RWPE2 (cell line): Measurements from ENCODE around the gene CEP128.

ENCODE experiments used
- ATAC-seq: fragments of 200-7000 bp; cut with Tn5 transposase; 3 replicates; pipeline ENCODE4 v1.9.1; 2021; ENCODE audit warnings: low read depth
- DNase-seq: peaks from one replicate; pipeline ENCODE4 v3.0.0-alpha.2; 2020; ENCODE audit warnings: low spot score
- H3K27ac ChIP-seq: fragments of 450-650 bp; 2 replicates; pipeline ENCODE4 v1.5.1; 2017; ENCODE audit warnings: mild to moderate bottlenecking; ENCODE audit not compliant: poor library complexity, severe bottlenecking
- H3K27me3 ChIP-seq: fragments of 250-450 bp; sonication (Bioruptor Pico); 2 replicates; pipeline ENCODE4 v1.5.1; 2021; ENCODE audit warnings: mild to moderate bottlenecking, moderate library complexity; ENCODE audit not compliant: insufficient read depth, poor library complexity, severe bottlenecking
- H3K36me3 ChIP-seq: fragments of 250-450 bp; sonication (Bioruptor Pico); 2 replicates; pipeline ENCODE4 v1.5.1; 2020; ENCODE audit warnings: low read depth, mild to moderate bottlenecking, moderate library complexity
- H3K4me1 ChIP-seq: fragments of 250-450 bp; sonication (Bioruptor Pico); 2 replicates; pipeline ENCODE4 v1.5.1; 2021; ENCODE audit warnings: mild to moderate bottlenecking, moderate library complexity; ENCODE audit not compliant: insufficient read depth, poor library complexity, severe bottlenecking
- H3K4me3 ChIP-seq: fragments of 250-450 bp; sonication (Bioruptor Pico); 2 replicates; pipeline ENCODE4 v1.5.1; 2021; ENCODE audit warnings: mild to moderate bottlenecking, moderate library complexity; ENCODE audit not compliant: severe bottlenecking
- H3K9me3 ChIP-seq: fragments of 250-450 bp; sonication (Bioruptor Pico); 2 replicates; pipeline ENCODE4 v1.5.1; 2021; ENCODE audit warnings: mild to moderate bottlenecking, moderate library complexity; ENCODE audit not compliant: severe bottlenecking
- TF ChIP-seq, protein P1 (sequence below): fragments of 450-650 bp; IDR thresholded peaks from one replicate; pipeline ENCODE4 v1.5.1; 2017; ENCODE audit warnings: mild to moderate bottlenecking, moderate library complexity; ENCODE audit not compliant: poor library complexity, severe bottlenecking

The CEP128 gene

DNA sequence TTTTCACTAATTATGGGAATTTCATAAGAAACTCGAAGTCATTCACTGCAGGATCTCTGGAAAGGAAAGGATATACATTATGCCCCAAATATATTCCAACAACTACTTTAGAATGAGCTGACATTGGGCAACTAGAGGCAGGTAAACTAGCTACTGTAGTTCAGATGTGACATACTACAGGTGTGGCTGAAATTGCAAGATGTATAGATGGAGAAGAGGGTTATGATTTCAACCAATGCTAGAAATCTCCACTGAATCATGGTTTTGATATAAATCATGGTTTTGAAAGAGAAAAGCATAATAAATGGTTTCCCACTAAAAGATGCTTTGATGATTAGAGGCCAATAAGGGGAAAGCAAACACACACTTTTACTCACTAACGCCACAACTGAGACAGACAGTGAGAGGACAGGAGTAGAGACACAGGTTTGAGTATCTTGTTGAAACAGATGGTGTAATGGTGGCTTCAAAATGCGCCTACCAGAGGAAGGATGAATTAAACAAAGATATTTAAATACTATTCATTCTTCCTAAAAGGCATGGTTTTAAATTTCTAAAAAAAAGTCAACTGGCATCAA is 434.2 kb downstream of the CEP128 start:
- TF ChIP-seq, protein P1, sequence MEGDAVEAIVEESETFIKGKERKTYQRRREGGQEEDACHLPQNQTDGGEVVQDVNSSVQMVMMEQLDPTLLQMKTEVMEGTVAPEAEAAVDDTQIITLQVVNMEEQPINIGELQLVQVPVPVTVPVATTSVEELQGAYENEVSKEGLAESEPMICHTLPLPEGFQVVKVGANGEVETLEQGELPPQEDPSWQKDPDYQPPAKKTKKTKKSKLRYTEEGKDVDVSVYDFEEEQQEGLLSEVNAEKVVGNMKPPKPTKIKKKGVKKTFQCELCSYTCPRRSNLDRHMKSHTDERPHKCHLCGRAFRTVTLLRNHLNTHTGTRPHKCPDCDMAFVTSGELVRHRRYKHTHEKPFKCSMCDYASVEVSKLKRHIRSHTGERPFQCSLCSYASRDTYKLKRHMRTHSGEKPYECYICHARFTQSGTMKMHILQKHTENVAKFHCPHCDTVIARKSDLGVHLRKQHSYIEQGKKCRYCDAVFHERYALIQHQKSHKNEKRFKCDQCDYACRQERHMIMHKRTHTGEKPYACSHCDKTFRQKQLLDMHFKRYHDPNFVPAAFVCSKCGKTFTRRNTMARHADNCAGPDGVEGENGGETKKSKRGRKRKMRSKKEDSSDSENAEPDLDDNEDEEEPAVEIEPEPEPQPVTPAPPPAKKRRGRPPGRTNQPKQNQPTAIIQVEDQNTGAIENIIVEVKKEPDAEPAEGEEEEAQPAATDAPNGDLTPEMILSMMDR = no peak
- ATAC-seq (no peak), DNase-seq (no peak)
- Histone ChIP-seq H3K36me3 (peaks cover 18% of the 10 kb centered on the region; the same call in 1 of the 2 replicates), H3K27me3 (no peaks in the 10 kb centered on the region), H3K4me1 (no peaks in the 10 kb centered on the region), H3K27ac (no peak overlapping the region), H3K4me3 (no peak overlapping the region), H3K9me3 (no peaks in the 10 kb centered on the region)

DNA sequence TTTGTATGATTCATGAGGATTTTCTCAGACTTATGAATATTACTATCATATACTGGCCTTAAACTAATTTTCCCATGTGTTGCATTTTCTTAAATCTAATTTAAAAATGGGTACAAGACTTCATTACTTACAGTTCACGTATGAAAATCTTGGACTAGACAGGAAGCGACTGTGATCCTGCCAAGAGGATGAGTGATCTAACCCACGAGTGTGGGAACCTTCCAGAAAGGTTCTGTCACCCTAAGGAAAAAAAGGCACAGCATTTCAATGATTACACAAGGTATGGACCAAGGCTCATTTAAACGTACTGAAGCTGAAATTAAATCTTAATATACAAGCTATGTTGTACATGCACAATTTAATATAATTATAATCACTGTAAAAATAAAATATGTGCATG is 436.8 kb downstream of the CEP128 start:
- H3K36me3 ChIP-seq = peaks cover 18% of the 10 kb centered on the region; the same call in 1 of the 2 replicates
- no peaks in the 10 kb centered on the region for H3K4me1 ChIP-seq
- H3K4me3 ChIP-seq = no peak overlapping the region
- DNase-seq (no peak), ATAC-seq (no peak)
- TF ChIP-seq, protein P1 = no peak
- no peaks in the 10 kb centered on the region for H3K27me3 ChIP-seq
- H3K27ac ChIP-seq = no peak overlapping the region
- no peaks in the 10 kb centered on the region for H3K9me3 ChIP-seq

DNA sequence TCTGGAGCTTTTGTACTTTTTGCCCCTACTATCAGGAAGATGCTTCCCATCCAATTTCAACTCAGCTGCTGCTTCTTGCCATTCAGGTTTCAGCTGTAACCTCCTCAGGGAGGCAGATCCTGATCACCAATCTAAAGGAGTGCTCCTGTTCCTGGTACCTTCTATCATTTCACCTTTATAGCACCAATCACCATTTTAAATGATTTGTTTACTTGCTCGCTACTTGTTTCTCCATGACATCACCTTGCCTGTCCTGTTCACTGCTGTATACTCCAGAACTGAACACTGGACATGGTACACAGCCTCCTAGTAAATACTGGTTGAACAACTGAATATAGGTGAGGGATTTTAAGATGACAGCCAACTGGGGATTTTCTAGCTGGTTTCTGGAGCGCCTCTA is 443.0 kb downstream of the CEP128 start:
- ATAC-seq (no peak), DNase-seq (no peak)
- peaks cover 5% of the 10 kb centered on the region; the same call in 1 of the 2 replicates for H3K36me3 ChIP-seq
- no peaks in the 10 kb centered on the region for H3K4me1 ChIP-seq
- no peak overlapping the region for H3K4me3 ChIP-seq
- H3K27ac ChIP-seq = no peak overlapping the region
- H3K9me3 ChIP-seq = no peaks in the 10 kb centered on the region
- TF ChIP-seq, protein P1 = no peak
- no peaks in the 10 kb centered on the region for H3K27me3 ChIP-seq

DNA sequence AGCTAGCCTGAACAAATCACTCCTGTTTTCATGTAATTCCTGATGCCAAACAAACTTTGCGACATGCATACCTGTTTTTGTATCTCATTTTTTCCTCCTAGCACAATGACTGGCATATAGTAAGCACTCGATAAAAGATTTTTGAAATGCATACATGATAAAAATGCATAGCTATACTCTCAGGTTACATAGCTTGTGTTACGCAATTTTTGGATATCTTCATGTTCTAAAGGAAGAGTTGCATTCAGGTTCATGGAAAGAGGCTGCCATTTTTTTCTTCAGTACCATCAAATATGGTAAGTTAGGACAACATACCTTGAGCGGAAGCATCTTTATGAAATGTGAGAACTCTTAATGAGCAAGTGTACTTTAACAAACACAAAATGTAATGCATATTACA is 445.4 kb downstream of the CEP128 start:
- H3K9me3 ChIP-seq = no peaks in the 10 kb centered on the region
- TF ChIP-seq, protein P1 = no peak
- H3K4me3 ChIP-seq = no peak overlapping the region
- no peaks in the 10 kb centered on the region for H3K27me3 ChIP-seq
- no peaks in the 10 kb centered on the region for H3K4me1 ChIP-seq
- no peaks in the 10 kb centered on the region for H3K36me3 ChIP-seq
- no peak overlapping the region for H3K27ac ChIP-seq
- ATAC-seq = no peak
- DNase-seq = no peak

DNA sequence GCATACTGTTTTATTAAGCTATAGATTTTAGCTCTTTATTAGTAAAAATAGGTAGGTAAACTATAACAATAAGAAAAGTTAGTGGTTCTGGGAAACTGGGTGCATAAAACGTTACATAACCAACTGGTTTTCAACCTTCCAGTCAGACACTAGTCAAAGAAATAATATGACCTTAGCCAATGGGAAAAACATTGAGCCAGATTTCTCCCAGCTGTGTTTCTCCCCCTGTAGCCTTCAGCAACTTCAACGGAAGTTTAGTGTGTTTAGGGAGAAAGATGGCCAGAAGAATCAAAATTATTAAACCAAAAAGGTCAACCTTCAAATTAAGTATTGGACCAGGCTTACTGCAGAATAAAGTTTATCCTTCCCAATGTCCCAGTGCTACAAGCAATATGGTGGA is 446.8 kb downstream of the CEP128 start:
- Histone ChIP-seq H3K27me3 (no peaks in the 10 kb centered on the region), H3K9me3 (no peaks in the 10 kb centered on the region), H3K36me3 (no peaks in the 10 kb centered on the region), H3K27ac (no peak overlapping the region), H3K4me1 (no peaks in the 10 kb centered on the region), H3K4me3 (no peak overlapping the region)
- no peak for DNase-seq
- no peak for ATAC-seq
- TF ChIP-seq, protein P1 = no peak
